LNCaP clone FGC (cell line): ENCODE data around the gene CEMIP2.

ENCODE experiments used
- DNase-seq: peaks from one replicate; pipeline ENCODE4 v3.0.0-alpha.2; 2011; ENCODE audit warnings: low read depth
- H3K4me3 ChIP-seq: 2 replicates; pipeline ENCODE4 v1.5.1; 2011; ENCODE audit warnings: mild to moderate bottlenecking, low read depth, low read length, control low read depth
- CTCF ChIP-seq: IDR thresholded peaks from 2 replicates; pipeline ENCODE4 v1.5.1; 2012; ENCODE audit warnings: mild to moderate bottlenecking; ENCODE audit not compliant: control insufficient read depth, insufficient read depth; ENCODE audit errors: extremely low read depth

Gene CEMIP2

GRCh38 chr9:71634752-71635151, 133.6 kb downstream of the CEMIP2 start:
- DNase-seq, result no peak
- TF ChIP-seq CTCF, result no peak
- no peak overlapping the region for H3K4me3 ChIP-seq
